Fibroblast of villous mesenchyme (primary cell): ENCODE data around the gene TRIM3. TPM values are rescaled to one million over a fixed set of nuclear protein-coding genes. Genes with fewer than 3 reads are reported as not detected.

Source experiments
- DNase-seq: peaks from one replicate; pipeline ENCODE4 v3.0.0-alpha.2; 2010; ENCODE audit warnings: low read depth
- H3K4me3 ChIP-seq: 2 replicates; pipeline ENCODE4 v1.5.1; 2011; ENCODE audit warnings: low read depth, mild to moderate bottlenecking, low read length
- CTCF ChIP-seq: IDR thresholded peaks from 2 replicates; pipeline ENCODE4 v1.5.1; 2012; ENCODE audit warnings: low read depth, mild to moderate bottlenecking, low read length; ENCODE audit not compliant: insufficient read depth
- total RNA-seq: library from RNA; depleted of rRNA; stranded (reverse); fragments of >200 nt; gene quantifications from 2 replicates; pipeline ENCODE4 v1.2.3, GENCODE V29; 2012

TRIM3 gene
- total RNA-seq, 1 donor, result 22.0 TPM

DNA sequence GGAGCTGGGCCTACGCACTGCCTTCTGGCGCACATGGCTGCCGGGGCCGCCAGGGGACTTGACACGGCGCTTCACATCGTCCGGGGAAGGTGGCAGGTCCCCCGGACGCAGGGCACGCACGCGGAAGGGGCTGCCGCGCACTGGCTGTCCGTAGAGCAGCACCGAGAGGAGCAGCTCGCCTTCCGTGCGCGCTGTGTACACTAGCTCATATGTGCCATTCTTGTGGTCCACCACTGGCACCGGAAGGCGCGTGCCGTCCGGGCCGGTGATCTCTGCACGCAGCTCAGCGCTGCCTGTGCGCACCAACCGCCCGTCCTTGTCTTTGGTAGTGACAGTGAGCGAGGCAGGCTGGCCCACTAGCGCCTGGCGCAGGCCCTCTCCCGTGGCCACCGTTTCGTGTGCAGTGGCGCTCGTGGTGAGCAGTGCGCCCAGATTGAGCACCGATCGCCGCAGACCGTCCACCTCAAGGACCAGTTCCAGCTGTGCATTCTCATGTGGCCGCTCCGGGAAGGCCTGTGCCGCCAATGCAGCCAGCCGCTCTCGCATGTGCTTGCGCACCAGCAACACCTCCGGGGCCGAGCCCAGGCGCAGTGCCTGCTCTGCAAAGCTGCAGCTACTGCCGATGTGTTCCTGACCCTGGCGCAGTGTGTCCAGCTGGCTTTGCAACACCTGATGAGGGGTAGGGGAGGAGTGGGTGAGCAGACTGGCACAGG lies 17.2 kb downstream of the TRIM3 start:
- TF ChIP-seq CTCF, result no peak
- no peak overlapping the region for H3K4me3 ChIP-seq
- DNase-seq, result no peak

GRCh38 chr11:6455070-6455469 lies 18.7 kb downstream of the TRIM3 start:
- no peak overlapping the region for H3K4me3 ChIP-seq
- TF ChIP-seq CTCF, result no peak
- no peak for DNase-seq

DNA sequence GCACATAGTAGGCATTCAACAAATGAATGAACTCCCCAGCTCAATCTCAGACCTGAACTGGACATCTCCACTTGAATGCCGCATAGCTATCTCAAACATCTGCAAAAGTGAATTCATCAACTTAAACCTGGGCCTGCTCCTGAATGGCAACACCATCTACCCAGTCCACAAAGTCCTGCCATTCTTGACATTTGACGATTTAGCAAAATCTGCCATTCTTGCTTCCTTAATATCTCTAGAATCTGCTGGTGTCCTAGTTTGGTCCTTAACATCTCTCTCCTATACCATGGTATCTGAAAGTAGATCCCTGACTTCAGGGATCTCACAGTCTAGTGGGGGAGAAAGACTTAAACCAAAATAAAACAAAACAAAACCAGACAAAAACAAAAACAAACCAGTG lies 20.6 kb downstream of the TRIM3 start:
- no peak for TF ChIP-seq CTCF
- no peak for DNase-seq
- no peak overlapping the region for H3K4me3 ChIP-seq

DNA sequence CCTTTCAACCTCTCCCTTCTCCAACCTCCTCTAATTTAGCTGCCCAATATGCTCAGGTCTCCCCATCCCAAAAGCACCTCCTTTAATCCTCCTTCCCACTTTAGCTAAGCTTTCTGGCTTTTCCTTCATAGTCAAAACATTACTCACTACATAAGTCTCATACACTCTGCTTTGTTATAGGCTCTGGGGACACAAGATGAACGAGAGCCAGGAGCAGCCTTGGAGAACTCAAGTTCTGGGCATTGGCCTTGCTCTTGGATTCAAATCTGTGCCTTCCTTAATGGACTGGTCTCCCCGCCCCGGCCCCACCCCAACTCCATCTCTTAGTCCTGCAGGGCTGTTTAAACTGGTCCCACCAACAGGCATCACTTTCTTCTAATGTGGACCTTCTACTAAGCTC lies 21.5 kb downstream of the TRIM3 start:
- TF ChIP-seq CTCF, result no peak
- no peak overlapping the region for H3K4me3 ChIP-seq
- no peak for DNase-seq

- no peak for DNase-seq
- H3K4me3 ChIP-seq, result no peak overlapping the region
- TF ChIP-seq CTCF, result no peak
These were observed 25.2 kb downstream of the TRIM3 start for GRCh38 chr11:6448574-6448973.

DNA sequence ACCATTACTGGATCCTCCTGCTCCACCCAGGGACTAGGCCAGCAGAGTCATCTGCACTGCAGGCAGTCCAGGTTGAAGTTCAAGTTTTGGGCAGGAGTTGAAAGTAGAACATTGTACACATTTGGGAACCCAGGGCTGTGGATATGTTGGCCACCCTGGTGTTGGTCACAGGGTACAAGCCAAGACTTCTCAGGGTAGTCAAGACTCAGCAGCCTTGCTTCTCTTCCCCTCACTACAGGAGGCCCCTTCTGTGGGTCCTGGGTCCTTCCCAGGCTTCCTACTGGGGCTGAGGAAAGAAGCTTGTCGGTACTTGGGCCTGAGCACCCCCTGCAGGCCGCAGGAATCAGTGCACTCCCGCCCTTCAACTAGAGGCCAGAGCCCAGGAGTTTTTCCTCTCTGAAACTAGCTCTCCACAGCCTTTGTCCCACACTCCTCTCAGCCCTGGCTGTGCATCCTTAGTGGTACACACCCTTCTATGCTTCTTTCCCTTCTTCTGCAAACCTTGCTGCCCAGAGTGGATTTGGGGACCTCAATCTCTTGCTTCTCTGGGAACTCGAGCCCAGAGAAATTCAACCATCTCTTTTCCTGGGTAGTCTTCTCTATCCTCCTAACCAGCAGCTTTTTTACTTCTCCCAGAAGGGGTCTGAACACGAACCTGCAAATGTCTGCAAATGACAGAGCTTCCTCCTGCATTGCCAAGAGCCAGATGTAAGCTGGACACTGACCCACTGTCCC lies 30.3 kb downstream of the TRIM3 start:
- no peak overlapping the region for H3K4me3 ChIP-seq
- DNase-seq, result peak; percentile 60
- peak; percentile 95 for TF ChIP-seq CTCF
